Transverse colon (tissue), 4 donors: ENCODE data around the gene LGR5. TPM values are rescaled to one million over a fixed set of nuclear protein-coding genes. Genes with fewer than 3 reads are reported as not detected.

Experiments
- DNase-seq: peaks from one replicate; pipeline ENCODE4 v3.0.0-alpha.2; 2019
- H3K27ac ChIP-seq, 4 donors: fragments of 200-600 bp; sonication (generic); 2 replicates each; pipeline ENCODE4 v1.5.1; 2016 to 2018; ENCODE audit warnings: inconsistent platforms in 4 of 4
- H3K27me3 ChIP-seq: fragments of 200-600 bp; sonication (generic); 2 replicates; pipeline ENCODE4 v1.5.1; 2017; ENCODE audit warnings: inconsistent platforms
- H3K36me3 ChIP-seq, 4 donors: fragments of 200-600 bp; sonication (generic); 2 replicates each; pipeline ENCODE4 v1.5.1; 2017 to 2019; ENCODE audit warnings: inconsistent platforms in 4 of 4
- H3K4me1 ChIP-seq, 4 donors: fragments of 200-600 bp; sonication (generic); 2 replicates each; pipeline ENCODE4 v1.5.1; 2017 to 2020; ENCODE audit warnings: inconsistent platforms in 4 of 4
- H3K4me3 ChIP-seq, 4 donors: fragments of 200-600 bp; sonication (generic); 1 replicate in 1 of 4; 2 replicates in 3 of 4; pipeline versions ENCODE4 v1.5.1 to v1.6.1; 2017 to 2019; ENCODE audit warnings: inconsistent platforms in 4 of 4
- H3K9me3 ChIP-seq, 2 donors: fragments of 200-600 bp; sonication (generic); 2 replicates each; pipeline ENCODE4 v1.5.1; 2017 to 2019; ENCODE audit warnings: inconsistent platforms in 2 of 2
- CTCF ChIP-seq, 5 experiments: fragments of 200-600 bp in 3 of 5; fragments of 450-650 bp in 2 of 5; sonication (generic) in 3 of 5; IDR thresholded peaks; 1 replicate in 2 of 5; 2 replicates in 3 of 5; pipeline ENCODE4 v1.5.1; 2016 to 2017; ENCODE audit warnings: antibody characterized with exemption in 5 of 5, inconsistent platforms in 3 of 5, mild to moderate bottlenecking in 2 of 5, moderate library complexity in 1 of 5
- EP300 ChIP-seq: sonication (generic); formaldehyde crosslinking; IDR thresholded peaks from one replicate; pipeline ENCODE4 v1.6.1; 2017; ENCODE audit warnings: antibody characterized with exemption, low read depth
- POLR2A ChIP-seq: fragments of 450-650 bp; IDR thresholded peaks from one replicate; pipeline ENCODE4 v1.6.1; 2016; ENCODE audit warnings: antibody characterized with exemption, mild to moderate bottlenecking, moderate library complexity
- POLR2AphosphoS5 ChIP-seq, 3 donors: sonication (generic); formaldehyde crosslinking; IDR thresholded peaks; one replicate each; pipeline ENCODE4 v1.6.1; 2016; ENCODE audit warnings: antibody characterized with exemption in 3 of 3
- WGBS, 2 donors: methylation state at CpG; one replicate each; pipeline ENCODE4 v1.1.5; 2018; ENCODE audit warnings: low coverage in 1 of 2; 5-methylcytosine and 5-hydroxymethylcytosine counted together
- in situ Hi-C, 4 donors: fragments of 200-750 bp; cut with MboI; loops; one replicate each; pipeline versions ENCODE4 v1.15.0 to v1.15.1; 2017; ENCODE audit warnings: low sequenced_read_pairs in 3 of 4, low pct_ligation_motif_present in 1 of 4, low pct_unique_long_range_greater_than_20kb in 1 of 4
- intact Hi-C: fragments of 100-400 bp; cut with DNase I; formaldehyde crosslinking; loops from one replicate; pipeline ENCODE4 v1.15.1; 2023; ENCODE audit warnings: low total_unique reads
- total RNA-seq, 4 donors: library from RNA; depleted of rRNA; stranded (reverse); fragments of >200 nt; gene quantifications; one replicate each; pipeline ENCODE4 v1.1.0, GENCODE V29; 2016

The LGR5 gene
- total RNA-seq, 4 donors from 2014 or later, result 0.37 to 4.8 (median 1.0) TPM

- Histone ChIP-seq H3K4me1 (peaks cover 0 to 2% (median 0%) of the 10 kb centered on the region in 4 donors), H3K9me3 (peaks cover 4 to 16% of the 10 kb centered on the region in 2 donors), H3K27ac (no peak overlapping the region), H3K4me3 (no peak overlapping the region), H3K36me3 (no peaks in the 10 kb centered on the region), H3K27me3 (peaks cover 9% of the 10 kb centered on the region)
- TF ChIP-seq CTCF (IDR thresholded peaks at IDR 0.05) (no peak), POLR2A (no peak), EP300 (no peak), POLR2AphosphoS5 (IDR thresholded peaks at IDR 0.05) (no peak)
- DNase-seq, result no peak
- in situ Hi-C loops, result no loop called here
- intact Hi-C loops, result no loop called here
- 63 to 67% methylated on average over 3 of the region's 3 CpGs for WGBS, 2 donors
These were observed 7.6 kb upstream of the LGR5 start for GRCh38 chr12:71431991-71432390.

GRCh38 chr12:71432936-71433335 lies 6.7 kb upstream of the LGR5 start:
- TF ChIP-seq POLR2AphosphoS5 (IDR thresholded peaks at IDR 0.05) (no peak), POLR2A (no peak), CTCF (IDR thresholded peaks at IDR 0.05) (no peak), EP300 (no peak)
- Histone ChIP-seq H3K4me1 (no peaks in the 10 kb centered on the region), H3K36me3 (no peaks in the 10 kb centered on the region), H3K9me3 (peaks cover 4 to 16% of the 10 kb centered on the region in 2 donors), H3K4me3 (no peak overlapping the region), H3K27ac (no peak overlapping the region), H3K27me3 (peaks cover 19% of the 10 kb centered on the region)
- in situ Hi-C loops (no loop called here), intact Hi-C loops (no loop called here)
- DNase-seq, result no peak
- WGBS, 2 donors, result 93 to 100% methylated on average over 2 to 5 of the region's 5 CpGs

- in situ Hi-C loops (no loop called here), intact Hi-C loops (no loop called here)
- no peak for TF ChIP-seq EP300
- Histone ChIP-seq H3K36me3 (no peaks in the 10 kb centered on the region), H3K4me1 (peaks cover 4 to 21% (median 13%) of the 10 kb centered on the region in 4 donors), H3K27me3 (peaks cover 56% of the 10 kb centered on the region), H3K4me3 (no peak overlapping the region), H3K9me3 (peaks cover 4 to 16% of the 10 kb centered on the region in 2 donors), H3K27ac (no peak overlapping the region)
- DNase-seq, result no peak
These were observed 2.9 kb upstream of the LGR5 start for GRCh38 chr12:71436696-71437095.

GRCh38 chr12:71438670-71439361 lies 782 bp upstream of the LGR5 start:
- in situ Hi-C loops (no loop called here), intact Hi-C loops (no loop called here)
- DNase-seq, result no peak
- Histone ChIP-seq H3K4me3 (peak overlapping the region in 3 of 4 donors; percentile 39 to 56 (median 43)), H3K4me1 (peaks cover 4 to 21% (median 13%) of the 10 kb centered on the region in 4 donors), H3K36me3 (no peaks in the 10 kb centered on the region), H3K27ac (peak overlapping the region in 1 of 4 donors; percentile 8), H3K27me3 (peaks cover 69% of the 10 kb centered on the region), H3K9me3 (peaks cover 4 to 16% of the 10 kb centered on the region in 2 donors)
- TF ChIP-seq EP300, result no peak
- TF ChIP-seq CTCF (IDR thresholded peaks at IDR 0.05), result no peak
- TF ChIP-seq POLR2A, result no peak
- TF ChIP-seq POLR2AphosphoS5 (IDR thresholded peaks at IDR 0.05), result no peak
- WGBS, 2 donors, result 8 to 9% methylated on average over 17 of the region's 17 CpGs

- peaks cover 4 to 16% of the 10 kb centered on the region in 2 donors for H3K9me3 ChIP-seq
- peak overlapping the region in 2 of 4 donors; percentile 8 to 38 for H3K27ac ChIP-seq
- H3K27me3 ChIP-seq, result peaks cover 69% of the 10 kb centered on the region
- DNase-seq, result no peak
- TF ChIP-seq POLR2AphosphoS5 (IDR thresholded peaks at IDR 0.05) (no peak), EP300 (no peak), CTCF (IDR thresholded peaks at IDR 0.05) (no peak), POLR2A (no peak)
- intact Hi-C loops, result no loop called here
- H3K36me3 ChIP-seq, result no peaks in the 10 kb centered on the region
- H3K4me1 ChIP-seq, result peaks cover 4 to 21% (median 13%) of the 10 kb centered on the region in 4 donors
- 0 to 1% methylated on average over 5 to 17 of the region's 17 CpGs for WGBS, 2 donors
- H3K4me3 ChIP-seq, result peak overlapping the region in 3 of 4 donors; percentile 39 to 56 (median 43)
- in situ Hi-C loops, result no loop called here
These were observed 311 bp upstream of the LGR5 start for GRCh38 chr12:71439362-71439612.
